Prostate gland (tissue), 2 donors: Measurements from ENCODE around the gene INPP5B.

ENCODE experiments used
- POLR2A ChIP-seq: fragments of 450-650 bp; IDR thresholded peaks from one replicate; pipeline ENCODE4 v1.6.1; 2016; ENCODE audit warnings: antibody characterized with exemption, mild to moderate bottlenecking
- TF ChIP-seq, protein P1 (sequence below), 4 experiments: fragments of 200-600 bp in 2 of 4; fragments of 450-650 bp in 2 of 4; sonication (generic) in 2 of 4; IDR thresholded peaks; 1 replicate in 3 of 4; 2 replicates in 1 of 4; pipeline ENCODE4 v1.5.1; 2016 to 2019; ENCODE audit warnings: antibody characterized with exemption in 4 of 4, mild to moderate bottlenecking in 2 of 4, moderate library complexity in 2 of 4

DNA sequence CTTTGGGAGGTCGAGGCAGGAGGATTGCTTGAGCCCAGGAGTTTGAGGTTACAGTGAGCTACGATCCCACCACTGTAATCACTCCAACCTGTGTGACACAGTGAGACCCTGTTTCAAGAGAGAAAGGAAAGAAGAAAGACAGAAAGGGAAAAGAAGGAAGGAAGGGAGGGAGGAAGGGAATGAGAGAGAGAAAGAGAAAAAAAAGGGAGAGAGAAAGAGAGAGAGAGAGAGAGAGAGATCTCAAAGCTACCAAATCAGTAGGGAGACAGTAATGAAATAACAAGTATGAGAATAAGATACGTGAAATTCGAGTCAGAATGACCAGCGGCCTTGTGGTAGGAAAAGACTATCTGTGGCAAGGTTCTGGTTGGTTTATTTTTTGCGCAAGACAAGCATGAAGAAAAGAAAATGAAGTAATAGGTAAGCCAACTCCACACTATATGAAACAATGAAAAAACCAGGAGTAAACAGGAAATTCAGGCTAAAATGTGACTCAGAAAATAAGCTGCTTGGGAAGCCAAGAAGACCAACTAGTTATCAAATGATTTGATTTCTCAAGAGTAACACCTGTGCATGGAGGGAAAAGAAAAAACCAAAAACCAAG is 96.4 kb downstream of the INPP5B start:
- TF ChIP-seq, protein P1, sequence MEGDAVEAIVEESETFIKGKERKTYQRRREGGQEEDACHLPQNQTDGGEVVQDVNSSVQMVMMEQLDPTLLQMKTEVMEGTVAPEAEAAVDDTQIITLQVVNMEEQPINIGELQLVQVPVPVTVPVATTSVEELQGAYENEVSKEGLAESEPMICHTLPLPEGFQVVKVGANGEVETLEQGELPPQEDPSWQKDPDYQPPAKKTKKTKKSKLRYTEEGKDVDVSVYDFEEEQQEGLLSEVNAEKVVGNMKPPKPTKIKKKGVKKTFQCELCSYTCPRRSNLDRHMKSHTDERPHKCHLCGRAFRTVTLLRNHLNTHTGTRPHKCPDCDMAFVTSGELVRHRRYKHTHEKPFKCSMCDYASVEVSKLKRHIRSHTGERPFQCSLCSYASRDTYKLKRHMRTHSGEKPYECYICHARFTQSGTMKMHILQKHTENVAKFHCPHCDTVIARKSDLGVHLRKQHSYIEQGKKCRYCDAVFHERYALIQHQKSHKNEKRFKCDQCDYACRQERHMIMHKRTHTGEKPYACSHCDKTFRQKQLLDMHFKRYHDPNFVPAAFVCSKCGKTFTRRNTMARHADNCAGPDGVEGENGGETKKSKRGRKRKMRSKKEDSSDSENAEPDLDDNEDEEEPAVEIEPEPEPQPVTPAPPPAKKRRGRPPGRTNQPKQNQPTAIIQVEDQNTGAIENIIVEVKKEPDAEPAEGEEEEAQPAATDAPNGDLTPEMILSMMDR (IDR thresholded peaks at IDR 0.05), result no peak
- no peak for TF ChIP-seq POLR2A
